SHP77 (cell line): ENCODE measurements around the gene TANC1.

Source experiments
- DNase-seq, 2 experiments: peaks; one replicate each; lab custom pipeline; 2025; lab: John Stamatoyannopoulos, UW

Gene TANC1

DNA sequence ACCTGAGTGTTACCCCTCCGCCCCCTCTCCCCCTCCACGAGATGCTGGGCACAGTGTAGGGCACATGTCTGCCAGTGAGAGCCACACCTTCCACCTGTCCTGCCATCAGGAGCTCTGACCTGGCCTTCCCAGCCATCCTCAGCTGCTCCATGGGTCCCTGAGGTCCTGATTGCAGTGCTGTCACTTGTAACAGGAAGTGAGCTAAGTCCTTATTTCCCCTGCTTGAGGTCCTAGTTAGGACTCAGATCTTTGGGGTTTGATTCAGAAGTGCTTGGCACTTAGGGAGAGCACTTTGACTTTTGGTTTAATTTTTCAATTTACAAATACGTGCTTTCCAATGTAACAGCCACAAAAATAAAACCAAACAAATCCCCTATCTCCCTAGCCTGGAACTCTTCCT is 192.5 kb downstream of the TANC1 start:
- DNase-seq: no peak

- no peak for DNase-seq
Observed at GRCh38 chr2:159163930-159164329, 195.5 kb downstream of the TANC1 start.

GRCh38 chr2:159164457-159164911 is 196.0 kb downstream of the TANC1 start:
- DNase-seq: no peak

DNA sequence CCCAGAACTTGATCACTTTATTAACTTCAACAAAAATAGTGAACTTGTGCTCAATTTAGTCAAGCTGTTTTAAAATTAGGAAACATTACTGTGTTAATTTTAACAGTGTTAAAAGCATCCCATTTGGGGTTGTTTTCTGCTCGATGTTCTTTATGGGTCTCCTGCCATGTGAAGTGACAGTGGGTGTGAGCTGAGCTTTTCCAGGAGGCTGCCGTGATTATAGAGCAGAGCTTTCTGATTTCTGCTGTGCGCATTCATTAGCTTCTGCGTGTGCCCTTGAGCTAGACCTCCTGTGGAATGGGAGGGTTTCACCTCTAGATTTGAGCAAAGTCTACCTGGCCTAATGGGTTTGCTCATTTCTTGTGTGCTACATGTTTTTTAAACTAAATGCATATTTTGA is 196.6 kb downstream of the TANC1 start:
- DNase-seq: no peak

DNA sequence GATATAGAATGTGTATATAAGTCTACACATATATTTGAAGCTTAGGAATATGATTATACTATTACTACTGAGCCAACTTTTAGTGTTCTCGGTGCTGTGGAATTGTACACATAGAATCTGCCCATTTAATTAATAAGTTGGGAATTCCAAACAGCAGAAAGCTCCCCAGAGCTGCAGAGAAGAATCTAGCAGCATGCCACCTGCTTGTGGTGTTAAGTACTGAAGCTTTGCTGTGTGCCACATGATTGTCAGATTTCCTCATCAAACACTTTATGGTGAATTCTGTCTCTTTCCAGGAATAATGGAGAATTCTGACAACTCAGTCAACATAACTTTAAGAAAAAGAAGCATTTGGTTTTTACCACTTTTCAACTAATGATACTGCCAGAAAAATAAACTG is 200.3 kb downstream of the TANC1 start:
- DNase-seq: no peak

GRCh38 chr2:159169187-159169586 is 200.7 kb downstream of the TANC1 start:
- DNase-seq: no peak

DNA sequence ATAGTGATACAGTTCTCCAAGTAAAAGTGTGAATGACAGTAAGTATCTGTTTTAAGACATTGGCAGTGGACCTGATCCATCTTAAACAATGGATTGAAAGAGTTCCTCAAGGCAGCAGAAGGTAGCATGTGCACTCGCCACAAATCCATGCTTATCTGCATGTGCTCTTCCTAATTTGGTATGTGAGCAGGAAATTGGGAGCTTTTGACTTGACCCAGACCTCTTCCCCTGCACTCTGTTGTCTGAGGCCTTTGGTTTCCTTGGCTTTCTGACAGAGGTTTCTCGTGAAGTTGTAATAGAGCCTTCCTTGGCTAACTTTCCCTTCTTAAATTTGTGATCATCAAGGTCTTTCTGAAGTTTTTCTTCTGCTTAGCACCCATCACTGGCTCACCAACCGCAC is 204.0 kb downstream of the TANC1 start:
- no peak for DNase-seq

- DNase-seq: no peak
Observed at GRCh38 chr2:159174759-159175158, 206.3 kb downstream of the TANC1 start.

DNA sequence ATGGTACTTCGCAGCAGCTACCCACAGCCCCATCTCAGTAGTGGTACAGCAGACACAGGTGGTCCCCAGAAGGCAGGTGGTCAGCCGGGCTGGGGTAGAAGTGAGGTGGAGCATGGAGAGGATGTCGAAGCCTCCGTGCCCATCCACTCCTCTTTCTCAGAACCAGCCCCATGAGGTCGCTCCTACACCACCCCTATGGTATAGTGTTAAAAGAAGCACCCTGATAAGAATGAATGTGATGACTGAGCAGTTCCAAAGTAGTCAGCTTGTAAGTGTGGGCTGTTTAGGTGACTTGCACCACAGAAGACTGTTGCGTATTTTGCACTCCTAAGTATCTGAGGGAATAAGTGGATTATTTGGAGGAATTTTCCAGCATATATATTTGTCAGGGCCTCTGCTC is 206.7 kb downstream of the TANC1 start:
- no peak for DNase-seq

- no peak for DNase-seq
Observed at GRCh38 chr2:159175927-159176326, 207.5 kb downstream of the TANC1 start.

DNA sequence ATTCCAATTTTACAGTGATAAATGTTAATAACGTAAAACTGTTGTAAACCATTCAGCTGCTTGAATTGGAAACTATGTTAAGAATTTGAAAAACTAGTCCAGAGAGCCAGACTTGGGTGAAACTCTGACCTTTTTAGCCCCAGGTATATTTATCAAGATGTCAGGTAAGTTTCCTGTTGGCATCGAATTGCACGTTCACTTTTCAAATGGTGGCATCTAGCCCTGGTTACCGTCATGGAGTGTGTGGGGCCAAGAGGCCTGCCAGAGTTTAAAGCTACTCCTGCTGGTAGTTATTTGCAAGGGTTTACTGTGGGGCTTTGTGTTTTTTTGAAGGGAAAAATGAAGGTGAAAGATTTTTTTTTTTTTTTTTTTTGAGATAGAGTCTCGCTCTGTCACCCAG is 208.1 kb downstream of the TANC1 start:
- DNase-seq: no peak

GRCh38 chr2:159177357-159177756 is 208.9 kb downstream of the TANC1 start:
- DNase-seq: no peak

- no peak for DNase-seq
Observed at GRCh38 chr2:159177957-159178356, 209.5 kb downstream of the TANC1 start.

GRCh38 chr2:159179096-159179495 is 210.7 kb downstream of the TANC1 start:
- no peak for DNase-seq

GRCh38 chr2:159179696-159180095 is 211.3 kb downstream of the TANC1 start:
- DNase-seq: no peak

GRCh38 chr2:159183346-159183745 is 214.9 kb downstream of the TANC1 start:
- no peak for DNase-seq

DNA sequence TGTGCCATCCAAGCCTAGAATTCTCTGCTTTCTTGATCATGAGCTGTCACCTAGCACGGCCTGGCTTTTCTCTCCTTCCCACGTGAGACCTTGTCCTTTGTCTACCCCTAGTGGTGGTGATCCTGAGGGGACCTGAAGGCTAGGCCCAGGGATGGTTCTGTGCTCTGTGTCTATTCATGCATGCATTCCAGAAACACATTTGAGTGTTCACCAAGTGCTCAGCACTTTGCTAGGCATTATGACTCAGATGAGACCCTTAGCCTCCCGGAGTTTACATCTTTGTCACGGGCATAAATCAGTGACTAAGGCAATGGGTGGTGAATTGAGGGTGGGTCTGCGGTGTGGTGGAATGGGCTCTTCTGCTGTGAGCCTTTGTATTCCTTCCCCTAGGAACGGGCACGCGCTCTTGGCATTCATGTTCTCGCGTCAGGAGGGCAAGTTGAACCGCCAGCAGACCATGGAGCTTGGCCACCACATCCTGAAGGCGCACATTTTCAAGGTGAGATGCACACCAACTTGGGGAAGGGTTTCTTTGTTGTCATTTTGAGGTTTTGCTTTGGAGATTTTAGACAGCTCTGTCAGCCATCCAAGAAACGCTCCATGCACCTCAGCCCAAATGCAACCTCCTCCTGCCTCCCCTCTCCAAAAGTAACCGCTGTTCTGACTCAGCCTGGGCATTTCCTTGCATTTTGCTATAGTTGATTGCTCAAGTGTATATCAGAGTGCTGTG is 217.1 kb downstream of the TANC1 start:
- DNase-seq: no peak

DNA sequence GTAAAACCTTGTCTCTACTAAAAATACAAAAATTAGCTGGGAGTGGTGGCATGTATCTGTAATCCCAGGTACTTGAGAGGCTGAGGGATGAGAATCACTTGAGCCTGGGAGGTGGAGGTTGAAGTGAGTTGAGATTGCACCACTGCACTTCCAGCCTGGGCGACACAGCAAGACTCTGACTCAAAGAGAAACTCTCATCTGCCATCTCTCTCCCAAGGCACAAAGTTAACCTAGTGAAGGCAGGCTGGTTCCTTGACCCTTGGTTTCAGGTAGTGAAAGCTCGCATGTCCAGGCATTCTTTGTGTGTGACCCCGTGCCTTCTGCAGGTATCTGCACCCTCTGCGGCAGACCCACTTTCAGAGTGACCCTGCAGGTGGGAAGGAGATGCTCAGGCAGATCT is 218.0 kb downstream of the TANC1 start:
- no peak for DNase-seq

DNA sequence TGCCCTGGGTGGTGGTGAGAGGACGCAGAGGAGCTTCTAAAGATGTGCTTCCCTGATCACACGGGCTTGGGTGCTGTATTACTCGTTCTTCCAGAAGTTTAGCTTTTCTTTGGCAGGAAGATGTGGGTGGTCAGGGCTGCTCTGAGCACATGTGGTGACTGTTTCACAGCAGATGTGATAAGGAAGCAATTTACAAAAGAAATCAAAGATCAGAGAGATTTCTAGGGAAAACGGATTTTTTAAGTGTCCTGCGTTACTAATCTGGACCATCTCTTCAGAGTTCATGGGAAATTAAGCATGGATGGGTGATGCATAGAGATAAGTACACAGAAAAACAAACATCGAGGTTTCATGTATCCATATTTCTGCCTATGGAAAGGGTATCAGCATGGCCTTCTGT is 218.7 kb downstream of the TANC1 start:
- no peak for DNase-seq

DNA sequence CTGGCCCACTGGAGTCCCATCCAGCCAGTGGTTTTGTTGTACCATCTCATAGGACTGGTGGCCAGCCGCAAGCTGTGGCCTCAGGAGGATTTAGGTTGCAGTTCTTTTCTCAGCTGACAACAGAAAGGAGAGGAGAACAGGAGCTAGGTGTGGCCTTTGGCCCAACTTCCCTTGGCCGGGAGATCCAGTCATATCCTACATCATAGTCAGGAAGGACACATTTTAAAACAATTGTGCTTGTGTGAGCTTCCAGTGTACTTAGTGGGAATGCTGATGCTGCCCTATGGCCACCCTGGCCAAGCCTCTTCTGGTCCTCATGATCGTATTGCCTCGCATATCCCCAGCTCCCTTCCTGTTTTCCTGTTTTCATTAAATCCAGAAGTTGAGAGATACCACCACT is 220.0 kb downstream of the TANC1 start:
- DNase-seq: no peak

DNA sequence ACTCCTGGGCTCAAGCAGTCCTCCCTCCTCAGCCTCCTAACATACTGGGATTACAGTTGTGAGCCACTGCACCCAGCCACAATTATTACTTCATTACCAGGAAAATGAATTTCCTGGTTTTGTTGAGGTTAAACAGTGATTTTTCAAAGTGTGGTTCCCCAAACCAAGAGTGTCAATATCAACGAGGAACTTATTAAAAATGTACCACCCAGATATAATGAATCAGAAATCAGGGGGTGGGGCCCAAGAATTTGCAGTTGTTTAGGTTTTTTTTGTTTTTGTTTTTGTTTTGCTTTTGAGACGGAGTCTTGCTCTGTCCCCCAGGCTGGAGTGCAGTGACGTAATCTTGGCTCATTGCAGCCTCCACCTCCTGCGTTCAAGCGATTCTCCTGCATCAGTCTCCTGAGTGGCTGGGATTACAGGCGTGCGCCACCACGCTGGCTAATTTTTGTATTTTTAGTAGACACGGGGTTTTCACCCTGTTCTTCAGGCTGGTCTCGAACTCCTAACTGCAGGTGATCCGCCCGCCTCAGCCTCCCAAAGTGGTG is 224.0 kb downstream of the TANC1 start:
- DNase-seq: no peak

DNA sequence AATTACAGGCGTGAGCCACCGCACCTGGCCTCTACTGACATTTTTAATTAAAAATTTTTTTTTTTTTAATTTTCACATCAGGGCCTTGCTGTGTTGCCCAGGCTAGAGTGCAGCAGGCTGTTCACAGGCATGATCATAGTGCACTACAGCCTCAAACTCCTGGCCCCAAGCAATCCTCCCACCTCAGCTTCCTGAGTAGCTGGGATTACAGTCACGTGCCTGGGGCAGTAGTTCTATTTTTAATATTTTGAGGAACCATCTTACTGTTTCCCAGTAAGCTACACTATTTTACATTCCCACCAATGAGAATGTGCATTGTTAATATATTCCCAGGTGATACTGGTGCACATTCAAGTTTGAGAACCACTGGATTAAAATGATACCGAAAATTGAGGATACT is 225.4 kb downstream of the TANC1 start:
- no peak for DNase-seq

- DNase-seq: no peak
Observed at GRCh38 chr2:159194241-159194640, 225.8 kb downstream of the TANC1 start.

DNA sequence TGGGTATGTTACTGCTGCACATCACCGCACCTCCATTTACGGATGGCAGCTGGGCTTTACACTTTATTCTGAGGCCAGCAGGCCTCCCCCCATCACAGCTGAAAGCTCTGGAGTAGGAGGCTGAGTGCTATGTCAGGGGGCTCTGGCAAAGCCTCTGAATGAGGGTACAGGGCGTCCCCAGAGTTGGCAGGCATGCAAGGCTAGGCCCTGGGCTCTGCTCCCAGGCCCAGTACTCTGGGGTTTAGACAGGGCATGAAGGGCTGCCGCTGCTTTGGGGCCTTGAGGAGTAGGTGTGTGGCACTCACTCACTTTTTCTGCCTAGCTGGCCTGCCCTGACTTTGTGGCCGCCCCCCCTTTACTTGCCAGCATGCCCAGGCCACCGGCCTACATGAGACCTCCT is 227.3 kb downstream of the TANC1 start:
- DNase-seq: no peak
